ENCODE results near the gene ZNF609. TPM values are rescaled to one million over a fixed set of nuclear protein-coding genes. Genes with fewer than 3 reads are reported as not detected.

ZNF609 gene
- total and polyA plus RNA-seq, 7 donors = 4.8 to 35.2 (median 29.6) TPM

- H3K4me1 ChIP-seq = peaks cover 0 to 22% (median 13%) of the 10 kb centered on the region in 4 donors
- intact Hi-C loops (cut with DNase I) = no loop called here
- no peaks in the 10 kb centered on the region for H3K27me3 ChIP-seq
- no peak for TF ChIP-seq EP300 (IDR thresholded peaks at IDR 0.05)
- TF ChIP-seq CTCF (IDR thresholded peaks at IDR 0.05) = no peak
- no peak for TF ChIP-seq POLR2AphosphoS5 (IDR thresholded peaks at IDR 0.05)
- no peak for TF ChIP-seq POLR2A (IDR thresholded peaks at IDR 0.05)
- no peak overlapping the region for H3K27ac ChIP-seq
- no peak for DNase-seq
- no peaks in the 10 kb centered on the region for H3K36me3 ChIP-seq
- WGBS, 2 donors = 23 to 77% methylated on average over 1 of the region's 1 CpG
- H3K9me3 ChIP-seq = no peaks in the 10 kb centered on the region
- no peak overlapping the region for H3K4me3 ChIP-seq
Observed at GRCh38 chr15:64562003-64562640, 101.7 kb downstream of the ZNF609 start.

GRCh38 chr15:64566102-64566501, 105.7 kb downstream of the ZNF609 start:
- no peak overlapping the region for H3K27ac ChIP-seq
- H3K27me3 ChIP-seq = no peaks in the 10 kb centered on the region
- H3K4me3 ChIP-seq = no peak overlapping the region
- no peak for TF ChIP-seq EP300 (IDR thresholded peaks at IDR 0.05)
- H3K36me3 ChIP-seq = peaks cover 0 to 5% (median 0%) of the 10 kb centered on the region in 4 donors
- 67 to 83% methylated on average over 2 of the region's 2 CpGs for WGBS, 2 donors
- H3K4me1 ChIP-seq = peaks cover 0 to 32% (median 13%) of the 10 kb centered on the region in 4 donors
- intact Hi-C loops (cut with DNase I) = no loop called here
- no peaks in the 10 kb centered on the region for H3K9me3 ChIP-seq
- no peak for DNase-seq

GRCh38 chr15:64566629-64567427, 106.5 kb downstream of the ZNF609 start:
- intact Hi-C loops (cut with DNase I) = no loop called here
- Histone ChIP-seq H3K4me3 (no peak overlapping the region), H3K27me3 (no peaks in the 10 kb centered on the region), H3K4me1 (peaks cover 0 to 32% (median 13%) of the 10 kb centered on the region in 4 donors), H3K36me3 (peaks cover 0 to 5% (median 0%) of the 10 kb centered on the region in 4 donors), H3K9me3 (no peaks in the 10 kb centered on the region), H3K27ac (no peak overlapping the region)
- TF ChIP-seq POLR2A (IDR thresholded peaks at IDR 0.05) (no peak), EP300 (IDR thresholded peaks at IDR 0.05) (no peak), POLR2AphosphoS5 (IDR thresholded peaks at IDR 0.05) (no peak), CTCF (IDR thresholded peaks at IDR 0.05) (no peak)
- 76 to 81% methylated on average over 11 of the region's 11 CpGs for WGBS, 2 donors
- DNase-seq = no peak

- Histone ChIP-seq H3K4me1 (peaks cover 0 to 36% (median 18%) of the 10 kb centered on the region in 4 donors), H3K4me3 (no peak overlapping the region), H3K9me3 (no peaks in the 10 kb centered on the region), H3K27ac (no peak overlapping the region), H3K36me3 (peaks cover 0 to 5% (median 0%) of the 10 kb centered on the region in 4 donors), H3K27me3 (no peaks in the 10 kb centered on the region)
- intact Hi-C loops (cut with DNase I) = no loop called here
- no peak for TF ChIP-seq POLR2AphosphoS5 (IDR thresholded peaks at IDR 0.05)
- no peak for TF ChIP-seq POLR2A (IDR thresholded peaks at IDR 0.05)
- no peak for TF ChIP-seq EP300 (IDR thresholded peaks at IDR 0.05)
- TF ChIP-seq CTCF (IDR thresholded peaks at IDR 0.05) = no peak
- no peak for DNase-seq
Observed at GRCh38 chr15:64568765-64569164, 108.4 kb downstream of the ZNF609 start.

GRCh38 chr15:64571857-64572291, 111.5 kb downstream of the ZNF609 start:
- intact Hi-C loops (cut with DNase I) = no loop called here
- no peak for DNase-seq
- WGBS, 2 donors = 14 to 33% methylated on average over 4 of the region's 4 CpGs
- Histone ChIP-seq H3K27ac (no peak overlapping the region), H3K4me1 (peaks cover 0 to 40% (median 24%) of the 10 kb centered on the region in 4 donors), H3K36me3 (peaks cover 0 to 5% (median 0%) of the 10 kb centered on the region in 4 donors), H3K27me3 (no peaks in the 10 kb centered on the region), H3K9me3 (no peaks in the 10 kb centered on the region), H3K4me3 (no peak overlapping the region)
- no peak for TF ChIP-seq EP300 (IDR thresholded peaks at IDR 0.05)
- no peak for TF ChIP-seq CTCF (IDR thresholded peaks at IDR 0.05)
- TF ChIP-seq POLR2AphosphoS5 (IDR thresholded peaks at IDR 0.05) = no peak

Data from sigmoid colon (tissue), 7 donors.